WTC11 (cell line): Measurements from ENCODE around the gene IRF4. TPM values are rescaled to one million over a fixed set of nuclear protein-coding genes. Genes with fewer than 3 reads are reported as not detected.
"Not testable (repeated sequence)": the region's sequence is repeated elsewhere in the genome, so short reads cannot be mapped to it uniquely, and the experiment has no call there.

Source experiments
- ATAC-seq: fragments of 200-7000 bp; cut with Tn5 transposase; 2 replicates; pipeline ENCODE4 v1.10.0; 2021; ENCODE audit warnings: mild to moderate bottlenecking, moderate library complexity
- CTCF ChIA-PET: fragments of 300-600 bp; sonication (Branson Sonifier 250); formaldehyde crosslinking; loops from one replicate; lab custom pipeline; 2021; ENCODE audit warnings: antibody characterized with exemption; lab: Charles Lee
- POLR2A ChIA-PET: fragments of 350-600 bp; sonication (Branson Sonifier 250); formaldehyde crosslinking; loops from one replicate; lab custom pipeline; 2021; ENCODE audit warnings: antibody characterized with exemption; lab: Charles Lee
- DNase-seq: peaks from one replicate; pipeline ENCODE4 v3.0.0; 2021; ENCODE audit warnings: low spot score
- H3K27ac Mint-ChIP-seq: 2 replicates; pipeline ENCODE4 v1.8.0; 2021; ENCODE audit warnings: mixed read lengths
- H3K27me3 Mint-ChIP-seq: 2 replicates; pipeline ENCODE4 v1.8.0; 2021; ENCODE audit warnings: low read depth, mild to moderate bottlenecking, moderate library complexity, mixed read lengths
- H3K36me3 Mint-ChIP-seq: 2 replicates; pipeline ENCODE4 v1.8.0; 2021; ENCODE audit warnings: mixed read lengths
- H3K4me1 Mint-ChIP-seq: 2 replicates; pipeline ENCODE4 v1.8.0; 2022; ENCODE audit warnings: mixed read lengths
- H3K4me3 Mint-ChIP-seq: 2 replicates; pipeline ENCODE4 v1.8.0; 2021; ENCODE audit warnings: mild to moderate bottlenecking, moderate library complexity, mixed read lengths
- H3K9me3 Mint-ChIP-seq: 2 replicates; pipeline ENCODE4 v1.8.0; 2021; ENCODE audit warnings: mixed read lengths
- ATF1 ChIP-seq: sonication (generic); formaldehyde crosslinking; IDR thresholded peaks from 2 replicates; pipeline ENCODE4 v1.8.1; 2023; ENCODE audit warnings: mild to moderate bottlenecking, moderate library complexity, missing genetic modification reagents
- CREB1 ChIP-seq: sonication (generic); formaldehyde crosslinking; IDR thresholded peaks from 2 replicates; pipeline ENCODE4 v1.8.0; 2023; ENCODE audit warnings: mild to moderate bottlenecking, missing genetic modification reagents
- HMGA2 ChIP-seq: fragments of 250-450 bp; sonication (Bioruptor Pico); IDR thresholded peaks from 2 replicates; pipeline ENCODE4 v1.4.0; 2021; ENCODE audit warnings: mild to moderate bottlenecking, moderate library complexity
- MXD4 ChIP-seq: fragments of 250-450 bp; sonication (Bioruptor Pico); IDR thresholded peaks from 2 replicates; pipeline ENCODE4 v1.8.0; 2021; ENCODE audit warnings: mild to moderate bottlenecking, moderate library complexity, borderline replicate concordance
- TCF7 ChIP-seq: sonication (generic); formaldehyde crosslinking; IDR thresholded peaks from 2 replicates; pipeline ENCODE4 v1.8.0; 2022; ENCODE audit warnings: mild to moderate bottlenecking, low read depth, missing genetic modification reagents, moderate library complexity
- TP53 ChIP-seq: sonication (generic); formaldehyde crosslinking; IDR thresholded peaks from 2 replicates; pipeline ENCODE4 v1.8.1; 2023; ENCODE audit warnings: mild to moderate bottlenecking, missing genetic modification reagents
- ZNF219 ChIP-seq: sonication (generic); formaldehyde crosslinking; IDR thresholded peaks from 2 replicates; pipeline ENCODE4 v1.8.0; 2023; ENCODE audit warnings: missing genetic modification reagents, mild to moderate bottlenecking, borderline replicate concordance
- ZNF396 ChIP-seq: fragments of 250-450 bp; sonication (Bioruptor Pico); IDR thresholded peaks from 2 replicates; pipeline ENCODE4 v1.8.0; 2021; ENCODE audit warnings: mild to moderate bottlenecking, moderate library complexity, borderline replicate concordance
- total RNA-seq: library from RNA; stranded (reverse); gene quantifications from 3 replicates; pipeline ENCODE4 v1.2.3, GENCODE V29; 2021
- TF ChIP-seq, protein P1 (sequence below): sonication (generic); formaldehyde crosslinking; IDR thresholded peaks from 2 replicates; pipeline ENCODE4 v1.8.1; 2022; ENCODE audit warnings: low read depth, missing genetic modification reagents, borderline replicate concordance
- TF ChIP-seq, protein P2 (sequence below): sonication (generic); formaldehyde crosslinking; IDR thresholded peaks from 2 replicates; pipeline ENCODE4 v1.8.1; 2022; ENCODE audit warnings: missing genetic modification reagents, borderline replicate concordance
- TF ChIP-seq, protein P3 (sequence below): fragments of 250-450 bp; sonication (Bioruptor Pico); IDR thresholded peaks from 2 replicates; pipeline ENCODE4 v1.9.0; 2021; ENCODE audit warnings: mild to moderate bottlenecking
- TF ChIP-seq, protein P4 (sequence below): sonication (generic); formaldehyde crosslinking; IDR thresholded peaks from 2 replicates; pipeline ENCODE4 v1.8.1; 2023; ENCODE audit warnings: mild to moderate bottlenecking, missing genetic modification reagents, borderline replicate concordance
- TF ChIP-seq, protein P5 (sequence below): fragments of 200-600 bp; IDR thresholded peaks from 2 replicates; pipeline ENCODE4 v1.8.0; 2022; ENCODE audit warnings: antibody characterized with exemption
- TF ChIP-seq, protein P6 (sequence below): sonication (generic); formaldehyde crosslinking; IDR thresholded peaks from 2 replicates; pipeline ENCODE4 v1.8.1; 2023; ENCODE audit warnings: mild to moderate bottlenecking, missing genetic modification reagents
- TF ChIP-seq, protein P7 (sequence below): fragments of 250-450 bp; sonication (Bioruptor Pico); conservative IDR thresholded peaks from 2 replicates; pipeline ENCODE4 v1.9.0; 2021; ENCODE audit warnings: mild to moderate bottlenecking

The IRF4 gene
- total RNA-seq, 1 experiment from 2014 or later = 1.6 TPM

DNA sequence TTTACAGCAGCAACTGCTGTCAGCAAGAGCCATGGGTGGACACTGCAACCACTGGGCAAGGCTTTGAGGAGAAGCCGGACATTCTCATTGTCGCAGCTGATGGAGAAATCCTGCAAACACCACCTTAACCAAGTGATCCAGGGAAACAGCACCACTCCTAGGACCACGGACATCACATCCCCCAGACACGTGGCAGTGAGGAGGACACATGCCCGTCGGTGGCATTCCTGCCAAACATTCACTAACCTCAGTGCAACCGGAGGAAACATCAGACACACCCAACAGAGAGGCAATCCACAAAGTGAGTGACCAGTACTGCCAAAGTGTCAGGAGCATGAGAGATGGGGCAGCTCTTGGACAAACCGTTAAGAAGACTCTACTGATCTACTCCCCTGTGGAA is 16.6 kb upstream of the IRF4 start (continued):
- TF ChIP-seq, protein P1, sequence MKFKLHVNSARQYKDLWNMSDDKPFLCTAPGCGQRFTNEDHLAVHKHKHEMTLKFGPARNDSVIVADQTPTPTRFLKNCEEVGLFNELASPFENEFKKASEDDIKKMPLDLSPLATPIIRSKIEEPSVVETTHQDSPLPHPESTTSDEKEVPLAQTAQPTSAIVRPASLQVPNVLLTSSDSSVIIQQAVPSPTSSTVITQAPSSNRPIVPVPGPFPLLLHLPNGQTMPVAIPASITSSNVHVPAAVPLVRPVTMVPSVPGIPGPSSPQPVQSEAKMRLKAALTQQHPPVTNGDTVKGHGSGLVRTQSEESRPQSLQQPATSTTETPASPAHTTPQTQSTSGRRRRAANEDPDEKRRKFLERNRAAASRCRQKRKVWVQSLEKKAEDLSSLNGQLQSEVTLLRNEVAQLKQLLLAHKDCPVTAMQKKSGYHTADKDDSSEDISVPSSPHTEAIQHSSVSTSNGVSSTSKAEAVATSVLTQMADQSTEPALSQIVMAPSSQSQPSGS (CRISPR knock-in tag) = no peak
- TF ChIP-seq MXD4 (no peak), ATF1 (CRISPR knock-in tag) (no peak), TCF7 (CRISPR knock-in tag) (no peak), ZNF396 (no peak), HMGA2 (CRISPR knock-in tag) (no peak), CREB1 (CRISPR knock-in tag) (no peak)
- TF ChIP-seq, protein P2, sequence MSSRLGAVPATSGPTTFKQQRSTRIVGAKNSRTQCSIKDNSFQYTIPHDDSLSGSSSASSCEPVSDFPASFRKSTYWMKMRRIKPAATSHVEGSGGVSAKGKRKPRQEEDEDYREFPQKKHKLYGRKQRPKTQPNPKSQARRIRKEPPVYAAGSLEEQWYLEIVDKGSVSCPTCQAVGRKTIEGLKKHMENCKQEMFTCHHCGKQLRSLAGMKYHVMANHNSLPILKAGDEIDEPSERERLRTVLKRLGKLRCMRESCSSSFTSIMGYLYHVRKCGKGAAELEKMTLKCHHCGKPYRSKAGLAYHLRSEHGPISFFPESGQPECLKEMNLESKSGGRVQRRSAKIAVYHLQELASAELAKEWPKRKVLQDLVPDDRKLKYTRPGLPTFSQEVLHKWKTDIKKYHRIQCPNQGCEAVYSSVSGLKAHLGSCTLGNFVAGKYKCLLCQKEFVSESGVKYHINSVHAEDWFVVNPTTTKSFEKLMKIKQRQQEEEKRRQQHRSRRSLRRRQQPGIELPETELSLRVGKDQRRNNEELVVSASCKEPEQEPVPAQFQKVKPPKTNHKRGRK (CRISPR knock-in tag) = no peak
- TF ChIP-seq, protein P3, sequence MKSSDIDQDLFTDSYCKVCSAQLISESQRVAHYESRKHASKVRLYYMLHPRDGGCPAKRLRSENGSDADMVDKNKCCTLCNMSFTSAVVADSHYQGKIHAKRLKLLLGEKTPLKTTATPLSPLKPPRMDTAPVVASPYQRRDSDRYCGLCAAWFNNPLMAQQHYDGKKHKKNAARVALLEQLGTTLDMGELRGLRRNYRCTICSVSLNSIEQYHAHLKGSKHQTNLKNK (CRISPR knock-in tag) = no peak

DNA sequence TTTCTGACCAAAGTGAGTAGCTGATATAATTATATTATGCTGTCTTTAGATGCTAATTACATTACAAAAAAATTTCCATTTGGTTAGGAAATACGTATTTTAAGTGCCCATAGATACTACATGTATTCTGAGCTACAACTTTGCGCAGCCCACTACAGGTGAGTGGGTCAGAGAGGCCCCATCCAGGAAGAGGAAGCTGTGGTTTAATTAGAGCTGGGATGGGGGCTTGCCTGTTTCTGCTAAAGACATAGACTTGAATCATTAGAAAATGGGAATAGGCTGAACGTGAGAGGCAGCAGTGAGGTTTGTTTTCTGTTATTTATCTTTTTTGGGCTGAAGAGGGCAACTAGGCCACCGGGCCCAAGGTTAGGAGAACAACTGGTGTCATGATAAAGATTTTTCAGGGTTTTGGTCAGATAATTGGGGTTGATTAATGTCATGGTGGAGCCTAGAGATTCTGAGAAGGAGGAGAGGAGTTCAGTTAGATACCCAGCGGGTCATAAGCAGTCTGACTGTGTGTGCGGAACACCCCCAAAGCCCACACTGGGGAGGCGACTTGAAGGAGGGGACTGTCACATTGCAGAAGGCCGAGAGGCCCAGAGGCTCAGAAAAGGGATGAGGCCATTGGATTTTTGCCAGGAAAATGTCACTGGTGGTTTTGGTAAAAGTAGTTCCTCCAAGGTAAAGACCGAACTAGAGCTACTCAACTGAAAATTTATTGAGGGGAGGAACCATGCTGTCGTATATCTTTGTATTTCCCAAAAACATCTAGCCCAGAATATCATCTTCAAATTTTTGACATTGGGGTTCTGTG is 14.5 kb upstream of the IRF4 start:
- Mint-ChIP-seq H3K4me3 (no peak overlapping the region), H3K9me3 (peaks cover 62% of the 10 kb centered on the region), H3K27ac (no peak overlapping the region), H3K36me3 (peaks cover 65% of the 10 kb centered on the region), H3K27me3 (peaks cover 21% of the 10 kb centered on the region)
- POLR2A ChIA-PET = no interaction called here
- DNase-seq = no peak
- TF ChIP-seq ZNF219 (CRISPR knock-in tag) = no peak
- TF ChIP-seq, protein P4, sequence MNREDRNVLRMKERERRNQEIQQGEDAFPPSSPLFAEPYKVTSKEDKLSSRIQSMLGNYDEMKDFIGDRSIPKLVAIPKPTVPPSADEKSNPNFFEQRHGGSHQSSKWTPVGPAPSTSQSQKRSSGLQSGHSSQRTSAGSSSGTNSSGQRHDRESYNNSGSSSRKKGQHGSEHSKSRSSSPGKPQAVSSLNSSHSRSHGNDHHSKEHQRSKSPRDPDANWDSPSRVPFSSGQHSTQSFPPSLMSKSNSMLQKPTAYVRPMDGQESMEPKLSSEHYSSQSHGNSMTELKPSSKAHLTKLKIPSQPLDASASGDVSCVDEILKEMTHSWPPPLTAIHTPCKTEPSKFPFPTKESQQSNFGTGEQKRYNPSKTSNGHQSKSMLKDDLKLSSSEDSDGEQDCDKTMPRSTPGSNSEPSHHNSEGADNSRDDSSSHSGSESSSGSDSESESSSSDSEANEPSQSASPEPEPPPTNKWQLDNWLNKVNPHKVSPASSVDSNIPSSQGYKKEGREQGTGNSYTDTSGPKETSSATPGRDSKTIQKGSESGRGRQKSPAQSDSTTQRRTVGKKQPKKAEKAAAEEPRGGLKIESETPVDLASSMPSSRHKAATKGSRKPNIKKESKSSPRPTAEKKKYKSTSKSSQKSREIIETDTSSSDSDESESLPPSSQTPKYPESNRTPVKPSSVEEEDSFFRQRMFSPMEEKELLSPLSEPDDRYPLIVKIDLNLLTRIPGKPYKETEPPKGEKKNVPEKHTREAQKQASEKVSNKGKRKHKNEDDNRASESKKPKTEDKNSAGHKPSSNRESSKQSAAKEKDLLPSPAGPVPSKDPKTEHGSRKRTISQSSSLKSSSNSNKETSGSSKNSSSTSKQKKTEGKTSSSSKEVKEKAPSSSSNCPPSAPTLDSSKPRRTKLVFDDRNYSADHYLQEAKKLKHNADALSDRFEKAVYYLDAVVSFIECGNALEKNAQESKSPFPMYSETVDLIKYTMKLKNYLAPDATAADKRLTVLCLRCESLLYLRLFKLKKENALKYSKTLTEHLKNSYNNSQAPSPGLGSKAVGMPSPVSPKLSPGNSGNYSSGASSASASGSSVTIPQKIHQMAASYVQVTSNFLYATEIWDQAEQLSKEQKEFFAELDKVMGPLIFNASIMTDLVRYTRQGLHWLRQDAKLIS = no peak
- TF ChIP-seq, protein P5, sequence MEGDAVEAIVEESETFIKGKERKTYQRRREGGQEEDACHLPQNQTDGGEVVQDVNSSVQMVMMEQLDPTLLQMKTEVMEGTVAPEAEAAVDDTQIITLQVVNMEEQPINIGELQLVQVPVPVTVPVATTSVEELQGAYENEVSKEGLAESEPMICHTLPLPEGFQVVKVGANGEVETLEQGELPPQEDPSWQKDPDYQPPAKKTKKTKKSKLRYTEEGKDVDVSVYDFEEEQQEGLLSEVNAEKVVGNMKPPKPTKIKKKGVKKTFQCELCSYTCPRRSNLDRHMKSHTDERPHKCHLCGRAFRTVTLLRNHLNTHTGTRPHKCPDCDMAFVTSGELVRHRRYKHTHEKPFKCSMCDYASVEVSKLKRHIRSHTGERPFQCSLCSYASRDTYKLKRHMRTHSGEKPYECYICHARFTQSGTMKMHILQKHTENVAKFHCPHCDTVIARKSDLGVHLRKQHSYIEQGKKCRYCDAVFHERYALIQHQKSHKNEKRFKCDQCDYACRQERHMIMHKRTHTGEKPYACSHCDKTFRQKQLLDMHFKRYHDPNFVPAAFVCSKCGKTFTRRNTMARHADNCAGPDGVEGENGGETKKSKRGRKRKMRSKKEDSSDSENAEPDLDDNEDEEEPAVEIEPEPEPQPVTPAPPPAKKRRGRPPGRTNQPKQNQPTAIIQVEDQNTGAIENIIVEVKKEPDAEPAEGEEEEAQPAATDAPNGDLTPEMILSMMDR = no peak
- no peak for TF ChIP-seq TP53 (CRISPR knock-in tag)
- TF ChIP-seq, protein P6, sequence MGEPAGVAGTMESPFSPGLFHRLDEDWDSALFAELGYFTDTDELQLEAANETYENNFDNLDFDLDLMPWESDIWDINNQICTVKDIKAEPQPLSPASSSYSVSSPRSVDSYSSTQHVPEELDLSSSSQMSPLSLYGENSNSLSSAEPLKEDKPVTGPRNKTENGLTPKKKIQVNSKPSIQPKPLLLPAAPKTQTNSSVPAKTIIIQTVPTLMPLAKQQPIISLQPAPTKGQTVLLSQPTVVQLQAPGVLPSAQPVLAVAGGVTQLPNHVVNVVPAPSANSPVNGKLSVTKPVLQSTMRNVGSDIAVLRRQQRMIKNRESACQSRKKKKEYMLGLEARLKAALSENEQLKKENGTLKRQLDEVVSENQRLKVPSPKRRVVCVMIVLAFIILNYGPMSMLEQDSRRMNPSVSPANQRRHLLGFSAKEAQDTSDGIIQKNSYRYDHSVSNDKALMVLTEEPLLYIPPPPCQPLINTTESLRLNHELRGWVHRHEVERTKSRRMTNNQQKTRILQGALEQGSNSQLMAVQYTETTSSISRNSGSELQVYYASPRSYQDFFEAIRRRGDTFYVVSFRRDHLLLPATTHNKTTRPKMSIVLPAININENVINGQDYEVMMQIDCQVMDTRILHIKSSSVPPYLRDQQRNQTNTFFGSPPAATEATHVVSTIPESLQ (CRISPR knock-in tag) = no peak
- TF ChIP-seq, protein P7, sequence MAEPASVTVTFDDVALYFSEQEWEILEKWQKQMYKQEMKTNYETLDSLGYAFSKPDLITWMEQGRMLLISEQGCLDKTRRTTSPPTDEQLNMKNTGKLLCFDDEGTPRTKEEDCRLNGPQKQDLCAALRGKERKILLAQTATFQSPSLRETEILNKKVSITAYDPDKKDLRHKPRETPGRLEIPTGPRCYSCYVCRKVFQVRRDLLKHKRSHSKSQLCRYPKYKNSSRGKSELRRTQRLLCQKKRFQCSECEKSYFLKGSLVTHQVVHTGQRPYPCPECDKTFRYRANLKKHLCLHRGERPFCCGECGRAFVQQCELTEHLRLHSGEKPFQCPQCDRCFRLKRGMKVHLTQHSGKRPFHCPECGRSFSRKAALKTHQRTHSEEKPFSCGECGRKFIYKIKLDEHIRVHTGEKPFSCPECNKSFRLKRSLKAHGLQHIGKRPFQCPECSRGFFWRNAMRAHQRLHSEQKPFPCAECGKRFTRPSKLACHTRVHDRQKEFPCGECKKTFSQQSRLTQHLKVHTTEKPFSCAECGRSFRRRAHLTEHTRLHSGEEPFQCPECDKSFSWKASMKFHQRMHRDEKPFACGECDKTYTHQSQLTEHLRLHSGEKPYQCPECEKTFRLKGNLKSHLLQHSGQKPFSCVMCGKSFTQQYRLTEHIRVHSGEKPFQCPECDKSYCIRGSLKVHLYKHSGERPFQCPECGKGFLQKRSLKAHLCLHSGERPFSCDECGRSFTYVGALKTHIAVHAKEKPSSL (CRISPR knock-in tag) = no peak
- TF ChIP-seq, all 79 proteins: peak for 0
- CTCF ChIA-PET = interaction anchor here (0.7 to 0.9 kb wide), 2 partner anchors 160 to 189 kb away, joined by 3 read pairs; no protein-coding TSS in a partner anchor
- ATAC-seq = no peak
- H3K4me1 Mint-ChIP-seq = peaks cover 14% of the 10 kb centered on the region

DNA sequence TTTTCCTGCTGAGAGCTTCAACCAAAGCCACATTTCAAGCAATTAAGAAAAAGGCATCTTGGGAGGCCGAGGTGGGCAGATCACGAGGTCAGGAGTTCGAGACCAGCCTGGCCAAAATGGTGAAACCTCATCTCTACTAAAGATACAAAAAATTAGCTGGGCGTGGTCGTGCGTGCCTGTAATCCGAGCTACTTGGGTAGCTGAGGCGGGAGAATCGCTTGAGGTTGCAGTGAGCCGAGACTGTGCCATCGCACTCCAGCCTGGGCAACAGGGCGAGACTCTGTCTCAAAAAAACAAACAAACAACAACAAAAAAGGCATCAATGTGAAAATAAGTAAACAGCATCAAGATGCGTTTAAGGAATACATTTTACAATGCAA is 13.9 kb upstream of the IRF4 start:
- Mint-ChIP-seq H3K9me3 (peaks cover 63% of the 10 kb centered on the region), H3K36me3 (peaks cover 63% of the 10 kb centered on the region), H3K4me1 (peaks cover 14% of the 10 kb centered on the region), H3K27me3 (peaks cover 20% of the 10 kb centered on the region)
- POLR2A ChIA-PET, ATAC-seq, H3K27ac Mint-ChIP-seq, H3K4me3 Mint-ChIP-seq, DNase-seq: not testable (repeated sequence)
- CTCF ChIA-PET = interaction anchor here (0.7 kb wide), 1 partner anchor 160 kb away, joined by 3 read pairs; no protein-coding TSS in a partner anchor
